PFSK-1 (cell line): ENCODE results near the gene SORL1.

ENCODE experiments used
- FOXP2 ChIP-seq: optimal IDR thresholded peaks from 2 replicates; pipeline ENCODE3; 2011; ENCODE audit warnings: borderline replicate concordance, control low read depth, inconsistent platforms; ENCODE audit not compliant: insufficient read depth; ENCODE audit errors: extremely low read length, extremely low read depth
- POLR2AphosphoS5 ChIP-seq: IDR thresholded peaks from 2 replicates; pipeline ENCODE4 v1.6.1; 2012; ENCODE audit warnings: low read depth, mild to moderate bottlenecking, control low read depth, low read length, moderate library complexity
- REST ChIP-seq, 2 experiments: IDR thresholded peaks; 2 replicates each; pipeline versions ENCODE4 v1.6.1 to v1.8.0; 2011 to 2012; ENCODE audit warnings: low read depth in 2 of 2, low read length in 2 of 2, control low read depth in 1 of 2, inconsistent platforms in 1 of 2, mild to moderate bottlenecking in 1 of 2, moderate library complexity in 1 of 2; ENCODE audit not compliant: insufficient read depth in 1 of 2
- SIN3A ChIP-seq: IDR thresholded peaks from 2 replicates; pipeline ENCODE4 v1.6.1; 2012; ENCODE audit warnings: mild to moderate bottlenecking, low read length, moderate library complexity, borderline replicate concordance; ENCODE audit not compliant: insufficient read depth
- TAF1 ChIP-seq: IDR thresholded peaks from 2 replicates; pipeline ENCODE4 v1.6.1; 2012; ENCODE audit warnings: low read length, control low read depth, borderline replicate concordance; ENCODE audit not compliant: insufficient read depth

SORL1 gene

DNA sequence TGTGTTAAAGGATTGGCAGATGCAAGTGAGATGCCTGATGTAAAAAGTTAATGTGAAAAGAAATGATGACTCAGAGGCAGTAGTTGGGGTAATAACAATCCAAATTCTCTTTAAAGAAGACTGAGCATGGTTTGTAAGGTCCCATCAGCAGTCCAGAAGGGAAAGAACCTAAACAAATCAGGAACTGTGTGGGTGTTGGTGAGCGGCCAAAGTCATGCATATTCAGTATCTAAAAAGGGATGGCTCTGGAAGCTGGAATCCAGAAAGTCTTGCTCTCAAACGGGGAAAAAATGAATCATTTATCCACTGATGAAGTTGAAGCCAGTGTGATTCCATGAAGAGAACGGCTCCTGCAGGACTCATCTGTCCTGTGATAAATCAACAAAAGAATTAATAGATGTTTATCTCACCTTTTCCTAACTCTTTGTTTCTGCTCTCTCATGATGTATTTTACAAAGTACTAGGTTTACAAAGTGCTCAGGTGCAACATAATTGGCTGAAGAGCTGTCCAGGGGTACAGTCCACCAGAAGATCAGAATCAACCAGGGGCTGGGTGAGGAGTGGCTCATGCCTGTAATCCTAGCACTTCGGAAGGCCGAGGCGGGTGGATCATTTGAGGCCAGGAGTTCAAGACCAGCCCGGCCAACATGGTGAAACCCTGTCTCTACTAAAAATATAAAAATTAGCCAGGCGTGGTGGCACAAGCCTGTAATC lies 21.1 kb downstream of the SORL1 start:
- TF ChIP-seq POLR2AphosphoS5 (no peak), REST (IDR thresholded peaks at IDR 0.05; ENCODE audit: insufficient read depth in 1 of 2, low read depth in 2 of 2, low read length in 2 of 2) (peak in 1 of 2 experiments; percentile 57; a peak in 1 of 4 replicates), FOXP2 (no peak), TAF1 (no peak), SIN3A (no peak)

GRCh38 chr11:121474680-121475079 lies 22.6 kb downstream of the SORL1 start:
- TF ChIP-seq FOXP2 (no peak), SIN3A (no peak), REST (IDR thresholded peaks at IDR 0.05; ENCODE audit: insufficient read depth in 1 of 2, low read depth in 2 of 2, low read length in 2 of 2) (no peak), POLR2AphosphoS5 (no peak), TAF1 (no peak)

DNA sequence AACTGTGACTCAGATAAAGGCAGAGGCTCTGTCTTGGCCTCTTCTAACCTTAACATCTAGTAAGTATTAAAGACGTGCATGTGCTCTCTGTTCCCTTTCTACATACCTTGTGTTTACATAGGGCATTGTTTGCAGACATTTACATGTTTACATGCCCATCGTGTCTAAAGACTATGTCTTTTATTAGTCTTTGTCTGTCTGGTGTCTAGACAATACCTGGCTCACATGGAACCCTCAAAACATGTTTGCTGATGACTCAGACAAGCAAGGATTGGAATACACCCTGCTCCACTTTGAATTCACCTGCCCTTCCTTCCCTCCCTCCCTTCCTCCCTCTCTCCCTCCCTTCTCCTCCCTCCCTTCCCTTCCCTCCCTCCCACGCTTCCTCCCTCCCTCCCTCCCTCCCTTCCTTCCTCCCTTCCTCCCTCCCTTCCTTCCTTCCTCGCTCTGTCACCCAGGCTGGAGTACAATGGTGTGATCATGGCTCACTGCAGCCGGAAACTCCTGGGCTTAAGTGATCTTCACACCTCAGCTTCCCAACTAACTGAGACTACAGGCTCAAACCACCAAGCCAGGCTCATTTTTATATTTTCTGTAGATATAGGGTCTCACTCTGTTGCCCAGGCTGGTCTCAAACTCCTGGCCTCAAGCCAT lies 24.4 kb downstream of the SORL1 start:
- TF ChIP-seq TAF1 (no peak), SIN3A (no peak)

DNA sequence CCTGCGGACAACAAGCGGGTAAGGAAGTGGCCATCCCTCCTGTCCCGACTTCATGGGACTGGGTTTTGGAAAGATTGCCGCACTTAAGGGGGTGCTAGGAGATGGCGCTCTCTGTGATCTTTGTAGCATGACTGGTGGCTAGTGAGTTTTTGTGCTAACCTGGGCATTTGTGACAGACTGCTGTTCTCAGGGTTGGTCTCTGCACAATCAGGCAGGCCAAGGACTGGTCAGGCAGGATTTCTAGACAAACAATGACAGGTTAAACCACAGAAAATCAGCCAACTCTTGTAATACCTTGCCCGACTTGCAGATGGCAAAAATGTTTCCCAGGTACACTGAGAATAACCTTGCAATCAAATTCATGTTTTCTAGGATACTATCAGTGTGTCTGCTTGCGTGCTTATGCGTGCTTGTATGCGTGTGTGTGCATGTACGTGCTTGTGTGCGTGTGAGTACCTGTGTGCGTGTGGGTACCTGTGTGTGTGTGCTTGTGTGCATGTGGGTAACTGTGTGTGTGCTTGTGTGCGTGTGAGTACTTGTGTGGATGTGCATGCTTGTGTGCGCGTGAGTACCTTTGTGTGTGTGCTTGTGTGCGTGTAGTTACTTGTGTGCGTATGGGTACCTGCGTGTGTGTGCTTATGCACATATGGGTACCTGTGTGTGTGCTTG lies 26.2 kb downstream of the SORL1 start:
- TF ChIP-seq FOXP2 = no peak
- TF ChIP-seq SIN3A = no peak
- TF ChIP-seq POLR2AphosphoS5 = no peak
- TF ChIP-seq REST (IDR thresholded peaks at IDR 0.05; ENCODE audit: insufficient read depth in 1 of 2, low read depth in 2 of 2, low read length in 2 of 2) = no peak
- TF ChIP-seq TAF1 = no peak

- no peak for TF ChIP-seq SIN3A
- no peak for TF ChIP-seq REST (IDR thresholded peaks at IDR 0.05; ENCODE audit: insufficient read depth in 1 of 2, low read depth in 2 of 2, low read length in 2 of 2)
- TF ChIP-seq TAF1 = no peak
- no peak for TF ChIP-seq FOXP2
- TF ChIP-seq POLR2AphosphoS5 = no peak
These were observed 27.0 kb downstream of the SORL1 start for GRCh38 chr11:121478895-121479697.
